K562 (cell line): ENCODE data around the gene MLLT6. TPM values are rescaled to one million over a fixed set of nuclear protein-coding genes. Genes with fewer than 3 reads are reported as not detected.
A peak's percentile ranks its signal among the peaks of the same experiment; 100 is the strongest.

Source experiments
- CBX1 ChIP-seq: sonication (generic); IDR thresholded peaks from 2 replicates; pipeline ENCODE4 v1.6.1; 2016; ENCODE audit warnings: antibody characterized with exemption, low read depth, mild to moderate bottlenecking
- FUS ChIP-seq: fragments of 200-400 bp; formaldehyde crosslinking; optimal IDR thresholded peaks from 2 replicates; pipeline ENCODE3; 2017; ENCODE audit warnings: low read depth, low read length
- GTF2A2 ChIP-seq: IDR thresholded peaks from 2 replicates; pipeline ENCODE4 v1.6.1; 2016; ENCODE audit warnings: mild to moderate bottlenecking, missing genetic modification characterization, missing compliant biosample characterization
- GTF2F1 ChIP-seq: IDR thresholded peaks from 2 replicates; pipeline ENCODE4 v1.6.1; 2011; ENCODE audit warnings: low read depth, low read length, improper control_type of control experiment
- HDAC2 ChIP-seq: fragments of 450-650 bp; IDR thresholded peaks from 2 replicates; pipeline ENCODE4 v1.6.1; 2016; ENCODE audit warnings: mild to moderate bottlenecking
- NFXL1 ChIP-seq: fragments of 450-650 bp; formaldehyde crosslinking; IDR thresholded peaks from 2 replicates; pipeline ENCODE4 v1.4.0; 2021; ENCODE audit warnings: mild to moderate bottlenecking
- POLR3A ChIP-seq: IDR thresholded peaks from 2 replicates; pipeline ENCODE4 v1.6.1; 2011; ENCODE audit warnings: borderline replicate concordance, mild to moderate bottlenecking, moderate library complexity; ENCODE audit not compliant: insufficient read length, insufficient read depth; ENCODE audit errors: extremely low read depth
- PPARD ChIP-seq: fragments of 250-450 bp; sonication (Bioruptor Pico); IDR thresholded peaks from 2 replicates; pipeline ENCODE4 v1.8.0; 2022; ENCODE audit warnings: inconsistent platforms, mild to moderate bottlenecking, moderate library complexity
- SP2 ChIP-seq: IDR thresholded peaks from 2 replicates; pipeline ENCODE4 v1.6.1; 2011; ENCODE audit warnings: mild to moderate bottlenecking, low read depth, low read length, moderate library complexity; ENCODE audit not compliant: poor library complexity, severe bottlenecking; ENCODE audit errors: extremely low read depth
- SRSF9 ChIP-seq: fragments of 200-400 bp; formaldehyde crosslinking; IDR thresholded peaks from 2 replicates; pipeline ENCODE4 v1.6.1; 2017; ENCODE audit warnings: low read depth, low read length, borderline replicate concordance
- YBX1 ChIP-seq: fragments of 450-650 bp; IDR thresholded peaks from 2 replicates; pipeline ENCODE4 v1.7.1; 2016; ENCODE audit warnings: mild to moderate bottlenecking
- ZNF124 ChIP-seq: sonication (generic); formaldehyde crosslinking; IDR thresholded peaks from 2 replicates; pipeline ENCODE4 v1.8.1; 2022; ENCODE audit warnings: missing genetic modification reagents
- ZNF354B ChIP-seq: fragments of 250-450 bp; sonication (Bioruptor Pico); IDR thresholded peaks from 2 replicates; pipeline ENCODE4 v1.4.0; 2020
- ZNF778 ChIP-seq: fragments of 450-650 bp; formaldehyde crosslinking; IDR thresholded peaks from 2 replicates; pipeline ENCODE4 v1.4.0; 2020; ENCODE audit warnings: mild to moderate bottlenecking, moderate library complexity
- polyA plus RNA-seq, 8 experiments: library from polyadenylated mRNA; depleted of rRNA in 4 of 8; stranded (reverse) in 5 of 8; unstranded in 3 of 8; fragments of >200 nt; fragmentation: Nextera tagmentation in 2 of 8; fragmentation: Illumina TruSeq in 1 of 8; extraction: Ambion mirVana in 2 of 8; extraction: Trizol in 1 of 8; gene quantifications; 2 replicates each; pipeline versions ENCODE4 v1.2.1 to v1.2.3, GENCODE V29; 2011 to 2014; ENCODE audit warnings: inconsistent platforms in 1 of 8, missing spikeins in 1 of 8
- total RNA-seq, 7 experiments: library from RNA; depleted of rRNA in 6 of 7; stranded (reverse); fragments of >200 nt in 6 of 7; fragmentation: Illumina TruSeq in 2 of 7; extraction: Trizol in 2 of 7; gene quantifications; 2 replicates each; pipeline versions ENCODE4 v1.2.1 to v1.2.3, GENCODE V29; 2011 to 2021; ENCODE audit warnings: low replicate concordance in 1 of 7
- TF ChIP-seq, protein P1 (sequence below): sonication (generic); formaldehyde crosslinking; IDR thresholded peaks from 2 replicates; pipeline ENCODE4 v1.8.1; 2023; ENCODE audit warnings: missing genetic modification reagents, mild to moderate bottlenecking, borderline replicate concordance
- TF ChIP-seq, protein P2 (sequence below), 2 experiments: IDR thresholded peaks; 2 replicates each; pipeline ENCODE4 v1.6.1; 2011; ENCODE audit warnings: borderline replicate concordance in 1 of 2, control low read depth in 1 of 2, low read depth in 1 of 2, low read length in 1 of 2, mild to moderate bottlenecking in 1 of 2, mixed read lengths in 1 of 2, moderate library complexity in 1 of 2; ENCODE audit not compliant: insufficient read depth in 1 of 2, insufficient read length in 1 of 2, poor library complexity in 1 of 2, severe bottlenecking in 1 of 2; ENCODE audit errors: extremely low read depth in 1 of 2

The MLLT6 gene
- total and polyA plus RNA-seq, 9 of the 15 experiments (the other 6 are each of a cell fraction or from before 2014, with no cell fraction given): 3.1 to 71.7 (median 30.0) TPM

DNA sequence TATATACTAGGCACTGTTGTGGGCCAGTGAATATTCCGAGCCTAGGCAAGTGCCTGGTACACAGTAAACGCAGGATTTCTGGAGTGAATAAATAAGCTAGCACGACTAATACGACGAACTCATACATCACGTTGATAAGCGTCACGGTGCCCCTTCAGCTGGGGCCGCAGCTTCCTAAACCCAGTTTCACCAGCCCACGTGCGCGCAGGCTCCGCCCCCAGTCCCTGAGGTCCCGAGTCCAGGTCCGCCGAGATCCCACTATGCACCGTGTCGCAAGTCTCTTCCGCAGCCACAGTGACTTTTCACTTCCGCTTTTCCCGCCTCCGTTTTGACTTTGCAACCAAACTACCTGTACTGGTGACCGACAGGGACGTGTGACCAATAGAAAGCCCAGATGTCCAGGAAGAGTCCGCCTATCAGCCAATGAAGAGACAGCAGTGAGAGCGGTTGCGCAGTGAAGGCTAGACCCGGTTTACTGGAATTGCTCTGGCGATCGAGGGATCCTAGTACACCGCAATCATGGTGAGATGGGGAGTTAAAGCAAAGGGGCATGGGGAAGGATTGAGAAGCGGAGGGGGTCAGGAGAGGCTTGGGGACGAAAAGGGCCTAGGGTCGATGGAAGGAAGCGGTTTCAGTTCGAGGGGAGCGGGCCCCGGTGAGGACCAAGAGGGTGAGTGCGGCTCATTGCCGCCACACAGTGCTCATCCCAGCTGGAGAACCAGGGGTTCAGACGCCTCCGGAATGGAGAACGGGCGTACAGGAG is 47.4 kb downstream of the MLLT6 start, which contains the start of gene PSMB3 (continued):
- TF ChIP-seq, protein P1, sequence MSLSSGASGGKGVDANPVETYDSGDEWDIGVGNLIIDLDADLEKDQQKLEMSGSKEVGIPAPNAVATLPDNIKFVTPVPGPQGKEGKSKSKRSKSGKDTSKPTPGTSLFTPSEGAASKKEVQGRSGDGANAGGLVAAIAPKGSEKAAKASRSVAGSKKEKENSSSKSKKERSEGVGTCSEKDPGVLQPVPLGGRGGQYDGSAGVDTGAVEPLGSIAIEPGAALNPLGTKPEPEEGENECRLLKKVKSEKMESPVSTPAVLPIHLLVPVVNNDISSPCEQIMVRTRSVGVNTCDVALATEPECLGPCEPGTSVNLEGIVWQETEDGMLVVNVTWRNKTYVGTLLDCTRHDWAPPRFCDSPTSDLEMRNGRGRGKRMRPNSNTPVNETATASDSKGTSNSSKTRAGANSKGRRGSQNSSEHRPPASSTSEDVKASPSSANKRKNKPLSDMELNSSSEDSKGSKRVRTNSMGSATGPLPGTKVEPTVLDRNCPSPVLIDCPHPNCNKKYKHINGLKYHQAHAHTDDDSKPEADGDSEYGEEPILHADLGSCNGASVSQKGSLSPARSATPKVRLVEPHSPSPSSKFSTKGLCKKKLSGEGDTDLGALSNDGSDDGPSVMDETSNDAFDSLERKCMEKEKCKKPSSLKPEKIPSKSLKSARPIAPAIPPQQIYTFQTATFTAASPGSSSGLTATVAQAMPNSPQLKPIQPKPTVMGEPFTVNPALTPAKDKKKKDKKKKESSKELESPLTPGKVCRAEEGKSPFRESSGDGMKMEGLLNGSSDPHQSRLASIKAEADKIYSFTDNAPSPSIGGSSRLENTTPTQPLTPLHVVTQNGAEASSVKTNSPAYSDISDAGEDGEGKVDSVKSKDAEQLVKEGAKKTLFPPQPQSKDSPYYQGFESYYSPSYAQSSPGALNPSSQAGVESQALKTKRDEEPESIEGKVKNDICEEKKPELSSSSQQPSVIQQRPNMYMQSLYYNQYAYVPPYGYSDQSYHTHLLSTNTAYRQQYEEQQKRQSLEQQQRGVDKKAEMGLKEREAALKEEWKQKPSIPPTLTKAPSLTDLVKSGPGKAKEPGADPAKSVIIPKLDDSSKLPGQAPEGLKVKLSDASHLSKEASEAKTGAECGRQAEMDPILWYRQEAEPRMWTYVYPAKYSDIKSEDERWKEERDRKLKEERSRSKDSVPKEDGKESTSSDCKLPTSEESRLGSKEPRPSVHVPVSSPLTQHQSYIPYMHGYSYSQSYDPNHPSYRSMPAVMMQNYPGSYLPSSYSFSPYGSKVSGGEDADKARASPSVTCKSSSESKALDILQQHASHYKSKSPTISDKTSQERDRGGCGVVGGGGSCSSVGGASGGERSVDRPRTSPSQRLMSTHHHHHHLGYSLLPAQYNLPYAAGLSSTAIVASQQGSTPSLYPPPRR (CRISPR knock-in tag): no peak
- TF ChIP-seq PPARD (CRISPR knock-in tag) (no peak), ZNF124 (CRISPR knock-in tag) (no peak), FUS (no peak), GTF2F1 (no peak), ZNF778 (no peak), SP2 (peak; percentile 78), NFXL1 (CRISPR knock-in tag) (no peak), ZNF354B (CRISPR knock-in tag) (no peak), POLR3A (no peak), HDAC2 (no peak), YBX1 (no peak), SRSF9 (no peak), GTF2A2 (no peak), CBX1 (no peak)
- TF ChIP-seq, protein P2, sequence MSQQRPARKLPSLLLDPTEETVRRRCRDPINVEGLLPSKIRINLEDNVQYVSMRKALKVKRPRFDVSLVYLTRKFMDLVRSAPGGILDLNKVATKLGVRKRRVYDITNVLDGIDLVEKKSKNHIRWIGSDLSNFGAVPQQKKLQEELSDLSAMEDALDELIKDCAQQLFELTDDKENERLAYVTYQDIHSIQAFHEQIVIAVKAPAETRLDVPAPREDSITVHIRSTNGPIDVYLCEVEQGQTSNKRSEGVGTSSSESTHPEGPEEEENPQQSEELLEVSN (IDR thresholded peaks at IDR 0.05; ENCODE audit: borderline replicate concordance in 1 of 2, extremely low read depth in 1 of 2, insufficient read depth in 1 of 2, insufficient read length in 1 of 2, low read depth in 1 of 2, low read length in 1 of 2, poor library complexity in 1 of 2, severe bottlenecking in 1 of 2): peak; percentile 66 to 70
